Adrenal gland (tissue), 5 donors: ENCODE measurements around the gene ZCCHC14.

Source experiments
- CTCF ChIP-seq, 6 experiments: fragments of 450-650 bp in 4 of 6; fragments of 200-600 bp in 2 of 6; sonication (generic) in 1 of 6; IDR thresholded peaks; 1 replicate in 5 of 6; 2 replicates in 1 of 6; pipeline versions ENCODE4 v1.5.1 to v1.8.0; 2016 to 2021; ENCODE audit warnings: antibody characterized with exemption in 6 of 6, mild to moderate bottlenecking in 2 of 6, moderate library complexity in 1 of 6
- POLR2A ChIP-seq, 2 donors: fragments of 450-650 bp; IDR thresholded peaks; one replicate each; pipeline ENCODE4 v1.6.1; 2017; ENCODE audit warnings: antibody characterized with exemption in 2 of 2, mild to moderate bottlenecking in 2 of 2, moderate library complexity in 1 of 2
- donor health status: DM: no; HTN: no; CAD: no.

GRCh38 chr16:87483481-87483880 is 9.3 kb downstream of the ZCCHC14 start:
- TF ChIP-seq CTCF (IDR thresholded peaks at IDR 0.05) (no peak), POLR2A (IDR thresholded peaks at IDR 0.05) (no peak)
